ENCODE measurements around the gene FBXO34.

GRCh38 chr14:55401751-55402150, 130.5 kb downstream of the FBXO34 start:
- TF ChIP-seq CTCF (IDR thresholded peaks at IDR 0.05) (no peak), POLR2A (IDR thresholded peaks at IDR 0.05) (no peak)

All from adrenal gland (tissue), 5 donors.